HUES48 (cell line): ENCODE results near the gene ABCC9.
"Not testable (repeated sequence)": the region's sequence is repeated elsewhere in the genome, so short reads cannot be mapped to it uniquely, and the experiment has no call there.

Source experiments
- H3K27ac ChIP-seq: one replicate; pipeline ENCODE4 v1.7.0; 2013; ENCODE audit warnings: low read depth, low read length, inconsistent platforms
- H3K27me3 ChIP-seq: 2 replicates; pipeline ENCODE4 v1.6.1; 2013; ENCODE audit warnings: mild to moderate bottlenecking, low read length; ENCODE audit not compliant: control insufficient read depth, insufficient read depth
- H3K36me3 ChIP-seq: 2 replicates; pipeline ENCODE4 v1.6.1; 2013; ENCODE audit warnings: low read length; ENCODE audit not compliant: control insufficient read depth, insufficient read depth
- H3K4me1 ChIP-seq: 2 replicates; pipeline ENCODE4 v1.6.1; 2013; ENCODE audit warnings: mild to moderate bottlenecking, low read length; ENCODE audit not compliant: control insufficient read depth, insufficient read depth
- H3K4me3 ChIP-seq: 2 replicates; pipeline ENCODE4 v1.5.1; 2013; ENCODE audit warnings: mild to moderate bottlenecking, low read depth, low read length
- H3K9ac ChIP-seq: 2 replicates; pipeline ENCODE4 v1.6.1; 2013; ENCODE audit warnings: mild to moderate bottlenecking, low read depth, low read length, moderate library complexity
- H3K9me3 ChIP-seq: 2 replicates; pipeline ENCODE4 v1.6.1; 2013; ENCODE audit warnings: low read length; ENCODE audit not compliant: control insufficient read depth, insufficient read depth

The ABCC9 gene

GRCh38 chr12:21797539-21797938 is 143.7 kb downstream of the ABCC9 start:
- Histone ChIP-seq H3K27me3 (no peaks in the 10 kb centered on the region), H3K27ac (no peak overlapping the region), H3K4me1 (no peaks in the 10 kb centered on the region), H3K9ac (no peak overlapping the region), H3K36me3 (no peaks in the 10 kb centered on the region), H3K4me3 (no peak overlapping the region), H3K9me3 (no peaks in the 10 kb centered on the region)

GRCh38 chr12:21795648-21796328 is 145.4 kb downstream of the ABCC9 start:
- Histone ChIP-seq H3K9ac (no peak overlapping the region), H3K9me3 (no peaks in the 10 kb centered on the region), H3K36me3 (no peaks in the 10 kb centered on the region), H3K4me3 (no peak overlapping the region), H3K27me3 (no peaks in the 10 kb centered on the region), H3K27ac (no peak overlapping the region), H3K4me1 (no peaks in the 10 kb centered on the region)

- not testable (repeated sequence) for H3K9ac ChIP-seq, H3K36me3 ChIP-seq, H3K4me3 ChIP-seq, H3K27me3 ChIP-seq, H3K27ac ChIP-seq, H3K4me1 ChIP-seq, H3K9me3 ChIP-seq
Observed at GRCh38 chr12:21794807-21795595, 146.2 kb downstream of the ABCC9 start.

GRCh38 chr12:21789687-21790086 is 151.5 kb downstream of the ABCC9 start:
- H3K4me1 ChIP-seq, H3K4me3 ChIP-seq, H3K9ac ChIP-seq, H3K27ac ChIP-seq, H3K9me3 ChIP-seq, H3K36me3 ChIP-seq, H3K27me3 ChIP-seq: not testable (repeated sequence)

- Histone ChIP-seq H3K27me3 (no peaks in the 10 kb centered on the region), H3K4me3 (no peak overlapping the region), H3K4me1 (no peaks in the 10 kb centered on the region), H3K27ac (no peak overlapping the region), H3K9me3 (no peaks in the 10 kb centered on the region), H3K9ac (no peak overlapping the region), H3K36me3 (no peaks in the 10 kb centered on the region)
Observed at GRCh38 chr12:21788089-21788983, 152.9 kb downstream of the ABCC9 start.

- Histone ChIP-seq H3K27ac (no peak overlapping the region), H3K4me3 (no peak overlapping the region), H3K9me3 (no peaks in the 10 kb centered on the region)
Observed at GRCh38 chr12:21786041-21786531, 155.1 kb downstream of the ABCC9 start.

GRCh38 chr12:21782723-21783122 is 158.5 kb downstream of the ABCC9 start:
- H3K4me3 ChIP-seq, H3K27me3 ChIP-seq, H3K27ac ChIP-seq, H3K9ac ChIP-seq, H3K4me1 ChIP-seq, H3K36me3 ChIP-seq, H3K9me3 ChIP-seq: not testable (repeated sequence)

More at GRCh38 chr12:21786041-21786531, 155.1 kb downstream of the ABCC9 start:
- Histone ChIP-seq H3K27me3 (no peaks in the 10 kb centered on the region), H3K9ac (no peak overlapping the region), H3K36me3 (no peaks in the 10 kb centered on the region), H3K4me1 (no peaks in the 10 kb centered on the region)

GRCh38 chr12:21780786-21781185 is 160.4 kb downstream of the ABCC9 start:
- H3K27me3 ChIP-seq, result peaks cover 9% of the 10 kb centered on the region
- no peak overlapping the region for H3K4me3 ChIP-seq
- H3K9ac ChIP-seq, result no peak overlapping the region
- no peaks in the 10 kb centered on the region for H3K9me3 ChIP-seq
- no peaks in the 10 kb centered on the region for H3K4me1 ChIP-seq
- H3K36me3 ChIP-seq, result no peaks in the 10 kb centered on the region
- H3K27ac ChIP-seq, result no peak overlapping the region

- H3K36me3 ChIP-seq, result no peaks in the 10 kb centered on the region
- no peaks in the 10 kb centered on the region for H3K9me3 ChIP-seq
- peaks cover 44% of the 10 kb centered on the region for H3K27me3 ChIP-seq
- no peak overlapping the region for H3K4me3 ChIP-seq
- peaks cover 10% of the 10 kb centered on the region for H3K4me1 ChIP-seq
- no peak overlapping the region for H3K27ac ChIP-seq
- no peak overlapping the region for H3K9ac ChIP-seq
Observed at GRCh38 chr12:21776175-21776574, 165.1 kb downstream of the ABCC9 start.

GRCh38 chr12:21775133-21775820 is 165.9 kb downstream of the ABCC9 start:
- H3K4me3 ChIP-seq, result peak overlapping the region; percentile 58

More at GRCh38 chr12:21775133-21775820, 165.9 kb downstream of the ABCC9 start:
- peaks cover 44% of the 10 kb centered on the region for H3K27me3 ChIP-seq
- peaks cover 10% of the 10 kb centered on the region for H3K4me1 ChIP-seq
- no peak overlapping the region for H3K9ac ChIP-seq
- no peak overlapping the region for H3K27ac ChIP-seq
- H3K9me3 ChIP-seq, result no peaks in the 10 kb centered on the region
- no peaks in the 10 kb centered on the region for H3K36me3 ChIP-seq
